H1 (cell line): ENCODE measurements around the gene OR4E1. TPM values are rescaled to one million over a fixed set of nuclear protein-coding genes. Genes with fewer than 3 reads are reported as not detected.

Experiments used
- CTCF ChIA-PET: fragments of 300-600 bp; sonication (Branson Sonifier 250); formaldehyde crosslinking; loops from one replicate; lab custom pipeline; 2021; ENCODE audit not compliant: partially characterized antibody; lab: Charles Lee
- POLR2A ChIA-PET: fragments of 300-600 bp; sonication (Branson Sonifier 250); formaldehyde crosslinking; loops from one replicate; lab custom pipeline; 2021; ENCODE audit warnings: inconsistent platforms; ENCODE audit not compliant: partially characterized antibody; lab: Charles Lee
- DNase-seq, 2 experiments: peaks; one replicate each; pipeline versions ENCODE4 v3.0.0 to v3.0.0-alpha.2; 2010 to 2022; ENCODE audit warnings: low spot score in 2 of 2, low read depth in 1 of 2, mixed read lengths in 1 of 2
- FAIRE-seq: peaks from 2 replicates; lab custom pipeline; 2011; peaks lifted over from hg19 to GRCh38; lab: Jason Lieb, UNC
- H2AFZ ChIP-seq: 2 replicates; pipeline ENCODE4 v1.8.1; 2012; ENCODE audit warnings: low read length, inconsistent platforms
- H2AK5ac ChIP-seq: 2 replicates; pipeline ENCODE4 v1.6.1; 2013; ENCODE audit warnings: low read depth, low read length
- H2BK120ac ChIP-seq: replicated peaks from 2 replicates; pipeline ENCODE3; 2013; ENCODE audit warnings: low read depth, low read length, inconsistent platforms
- H2BK12ac ChIP-seq: 2 replicates; pipeline ENCODE4 v1.6.1; 2013; ENCODE audit warnings: low read depth, low read length
- H2BK15ac ChIP-seq: 2 replicates; pipeline ENCODE4 v1.6.1; 2013; ENCODE audit warnings: low read length
- H2BK20ac ChIP-seq: 2 replicates; pipeline ENCODE4 v1.6.1; 2013; ENCODE audit warnings: low read length
- H2BK5ac ChIP-seq: 2 replicates; pipeline ENCODE4 v1.6.1; 2013; ENCODE audit warnings: low read depth, low read length
- H3K14ac ChIP-seq: 2 replicates; pipeline ENCODE4 v1.6.1; 2013; ENCODE audit warnings: inconsistent platforms; ENCODE audit not compliant: insufficient read length
- H3K18ac ChIP-seq: 2 replicates; pipeline ENCODE4 v1.6.1; 2013; ENCODE audit warnings: low read length; ENCODE audit errors: extremely low read depth
- H3K23ac ChIP-seq: 2 replicates; pipeline ENCODE4 v1.6.1; 2013; ENCODE audit warnings: inconsistent platforms; ENCODE audit not compliant: insufficient read length
- H3K23me2 ChIP-seq: 2 replicates; pipeline ENCODE4 v1.6.1; 2013; ENCODE audit warnings: low read depth, low read length
- H3K27ac ChIP-seq: 2 replicates; pipeline ENCODE4 v1.6.1; 2011; ENCODE audit warnings: low read depth, low read length, inconsistent platforms
- H3K27me3 ChIP-seq, 4 experiments: replicated peaks in 1 of 4; 1 replicate in 1 of 4; 2 replicates in 3 of 4; pipeline versions ENCODE4 v1.6.1 to v1.8.1; 2011 to 2013; ENCODE audit warnings: low read length in 3 of 4, mild to moderate bottlenecking in 3 of 4, inconsistent platforms in 2 of 4, mixed read lengths in 2 of 4, moderate library complexity in 1 of 4; ENCODE audit not compliant: control insufficient read depth in 3 of 4, insufficient read depth in 3 of 4; ENCODE audit errors: extremely low read depth in 1 of 4
- H3K36me3 ChIP-seq, 4 experiments: 2 replicates each; pipeline versions ENCODE4 v1.6.1 to v1.8.1; 2011 to 2013; ENCODE audit warnings: mild to moderate bottlenecking in 4 of 4, low read length in 3 of 4, moderate library complexity in 2 of 4, control low read depth in 1 of 4, inconsistent platforms in 1 of 4; ENCODE audit not compliant: insufficient read depth in 4 of 4, control insufficient read depth in 2 of 4
- H3K4ac ChIP-seq: replicated peaks from 2 replicates; pipeline ENCODE3; 2013; ENCODE audit warnings: low read length, low read depth, mixed read lengths, inconsistent platforms; ENCODE audit not compliant: insufficient read length
- H3K4me1 ChIP-seq, 4 experiments: replicated peaks in 1 of 4; 1 replicate in 1 of 4; 2 replicates in 3 of 4; pipeline versions ENCODE4 v1.6.1 to v1.8.1; 2011 to 2013; ENCODE audit warnings: low read length in 3 of 4, inconsistent platforms in 2 of 4, mixed read lengths in 1 of 4; ENCODE audit not compliant: insufficient read depth in 4 of 4, control insufficient read depth in 3 of 4
- H3K4me2 ChIP-seq, 2 experiments: 2 replicates each; pipeline versions ENCODE4 v1.6.1 to v1.8.1; 2011 to 2013; ENCODE audit warnings: low read depth in 2 of 2, low read length in 2 of 2, control low read depth in 1 of 2, inconsistent platforms in 1 of 2, mild to moderate bottlenecking in 1 of 2; ENCODE audit not compliant: insufficient read depth in 1 of 2
- H3K4me3 ChIP-seq, 4 experiments: fragments of 200-600, 300-600 bp in 1 of 4; sonication (generic), shearing (Covaris generic), sonication (Bioruptor Twin) in 1 of 4; 2 replicates each; pipeline versions ENCODE4 v1.5.1 to v1.8.1; 2011 to 2016; ENCODE audit warnings: low read length in 4 of 4, low read depth in 3 of 4, control low read depth in 2 of 4, inconsistent platforms in 2 of 4, mild to moderate bottlenecking in 2 of 4, mixed read lengths in 1 of 4, moderate library complexity in 1 of 4; ENCODE audit not compliant: insufficient read depth in 2 of 4; ENCODE audit errors: extremely low read depth in 1 of 4
- H3K56ac ChIP-seq: replicated peaks from 2 replicates; pipeline ENCODE3; 2013; ENCODE audit warnings: low read depth, mild to moderate bottlenecking, mixed read lengths, low read length, inconsistent platforms; ENCODE audit not compliant: insufficient read length
- H3K79me1 ChIP-seq: 2 replicates; pipeline ENCODE4 v1.6.1; 2013; ENCODE audit warnings: low read depth, low read length, control low read depth
- H3K79me2 ChIP-seq, 2 experiments: 2 replicates each; pipeline versions ENCODE4 v1.6.1 to v1.8.1; 2012 to 2013; ENCODE audit warnings: low read length in 2 of 2, mild to moderate bottlenecking in 2 of 2, inconsistent platforms in 1 of 2; ENCODE audit not compliant: insufficient read depth in 2 of 2, control insufficient read depth in 1 of 2
- H3K9ac ChIP-seq, 4 experiments: replicated peaks in 1 of 4; 1 replicate in 1 of 4; 2 replicates in 3 of 4; pipeline versions ENCODE4 v1.6.1 to v1.8.1; 2011 to 2013; ENCODE audit warnings: low read depth in 3 of 4, low read length in 3 of 4, control low read depth in 2 of 4, mild to moderate bottlenecking in 2 of 4, moderate library complexity in 2 of 4, inconsistent platforms in 1 of 4; ENCODE audit errors: extremely low read depth in 1 of 4
- H3K9me3 ChIP-seq, 2 experiments: 2 replicates each; pipeline versions ENCODE4 v1.6.1 to v1.8.1; 2012 to 2013; ENCODE audit warnings: mild to moderate bottlenecking in 2 of 2, moderate library complexity in 2 of 2, control low read depth in 1 of 2, inconsistent platforms in 1 of 2, low read depth in 1 of 2, low read length in 1 of 2, mixed read lengths in 1 of 2; ENCODE audit not compliant: insufficient read depth in 2 of 2
- H4K20me1 ChIP-seq, 2 experiments: replicated peaks in 1 of 2; 2 replicates each; pipeline versions ENCODE3 to v1.8.1; 2011 to 2013; ENCODE audit warnings: inconsistent platforms in 2 of 2, low read length in 2 of 2, mild to moderate bottlenecking in 1 of 2; ENCODE audit not compliant: insufficient read depth in 2 of 2, control insufficient read depth in 1 of 2
- H4K5ac ChIP-seq: 2 replicates; pipeline ENCODE4 v1.6.1; 2013; ENCODE audit warnings: low read length, low read depth, mixed read lengths, inconsistent platforms; ENCODE audit not compliant: insufficient read length
- H4K8ac ChIP-seq: 2 replicates; pipeline ENCODE4 v1.8.0; 2013; ENCODE audit warnings: mild to moderate bottlenecking, moderate library complexity, low read length, inconsistent platforms; ENCODE audit not compliant: insufficient read depth; ENCODE audit errors: extremely low read depth
- H4K91ac ChIP-seq: replicated peaks from 2 replicates; pipeline ENCODE3; 2013; ENCODE audit warnings: low read length, mixed read lengths, inconsistent platforms; ENCODE audit not compliant: insufficient read length
- CREB1 ChIP-seq: IDR thresholded peaks from 2 replicates; pipeline ENCODE4 v1.6.1; 2012; ENCODE audit warnings: inconsistent platforms
- CTCF ChIP-seq, 3 experiments: IDR thresholded peaks; 1 replicate in 2 of 3; 2 replicates in 1 of 3; pipeline versions ENCODE4 v1.5.1 to v1.6.1; 2011; ENCODE audit warnings: low read length in 3 of 3, mild to moderate bottlenecking in 3 of 3, inconsistent platforms in 2 of 3, low read depth in 1 of 3, moderate library complexity in 1 of 3; ENCODE audit not compliant: insufficient read depth in 1 of 3; ENCODE audit errors: control extremely low read depth in 1 of 3
- FOSL1 ChIP-seq: IDR thresholded peaks from 2 replicates; pipeline ENCODE4 v1.6.1; 2011; ENCODE audit warnings: mild to moderate bottlenecking, low read depth, low read length, moderate library complexity; ENCODE audit not compliant: insufficient read depth
- GABPA ChIP-seq: IDR thresholded peaks from 2 replicates; pipeline ENCODE4 v1.6.1; 2011; ENCODE audit warnings: mild to moderate bottlenecking, low read length, moderate library complexity, borderline replicate concordance; ENCODE audit not compliant: insufficient read depth
- JUND ChIP-seq: IDR thresholded peaks from 2 replicates; pipeline ENCODE4 v1.6.1; 2011; ENCODE audit warnings: mild to moderate bottlenecking, improper control_type of control experiment, low read length
- RAD21 ChIP-seq, 2 experiments: IDR thresholded peaks in 1 of 2; conservative IDR thresholded peaks in 1 of 2; 2 replicates each; pipeline ENCODE4 v1.6.1; 2011; ENCODE audit warnings: low read depth in 2 of 2, low read length in 2 of 2, improper control_type of control experiment in 1 of 2, inconsistent platforms in 1 of 2, mild to moderate bottlenecking in 1 of 2, moderate library complexity in 1 of 2
- SIN3A ChIP-seq, 2 experiments: IDR thresholded peaks in 1 of 2; conservative IDR thresholded peaks in 1 of 2; 2 replicates each; pipeline ENCODE4 v1.6.1; 2011 to 2012; ENCODE audit warnings: low read length in 2 of 2, improper control_type of control experiment in 1 of 2, low read depth in 1 of 2, mild to moderate bottlenecking in 1 of 2
- SIX5 ChIP-seq: IDR thresholded peaks from 2 replicates; pipeline ENCODE4 v1.6.1; 2011; ENCODE audit warnings: mild to moderate bottlenecking, low read depth, low read length
- SP1 ChIP-seq: IDR thresholded peaks from 2 replicates; pipeline ENCODE4 v1.6.1; 2011; ENCODE audit warnings: low read depth, low read length
- TAF7 ChIP-seq: optimal IDR thresholded peaks from 2 replicates; pipeline ENCODE3; 2011; ENCODE audit warnings: low read depth, mild to moderate bottlenecking, inconsistent platforms, low read length, moderate library complexity, borderline replicate concordance
- TBP ChIP-seq: IDR thresholded peaks from 2 replicates; pipeline ENCODE4 v1.6.1; 2011; ENCODE audit warnings: low read depth, low read length, improper control_type of control experiment
- YY1 ChIP-seq: IDR thresholded peaks from 2 replicates; pipeline ENCODE4 v1.6.1; 2011; ENCODE audit warnings: low read depth, mild to moderate bottlenecking, low read length
- WGBS, 2 experiments: shearing (Covaris generic) in 1 of 2; methylation state at CpG; one replicate each; pipeline versions ENCODE4 v1.1.6 to v1.1.7; 2013 to 2015; ENCODE audit warnings: low lambda C conversion rate in 2 of 2, mixed read lengths in 2 of 2, inconsistent platforms in 1 of 2, low coverage in 1 of 2, missing lambda C conversion rate in 1 of 2; ENCODE audit not compliant: insufficient replicate concordance in 2 of 2, insufficient coverage in 1 of 2, insufficient read length in 1 of 2; ENCODE audit errors: extremely low coverage in 1 of 2, missing lambda C conversion rate in 1 of 2; 5-methylcytosine and 5-hydroxymethylcytosine counted together
- polyA plus RNA-seq, 7 experiments: library from polyadenylated mRNA; depleted of rRNA in 3 of 7; stranded (reverse) in 5 of 7; unstranded in 2 of 7; fragments of >200 nt in 5 of 7; fragments of 200-250 nt in 2 of 7; gene quantifications; 1 replicate in 5 of 7; 2 replicates in 1 of 7; 4 replicates in 1 of 7; pipeline versions ENCODE4 v1.2.1 to v1.2.3, GENCODE V29; 2011 to 2013; ENCODE audit warnings: missing spikeins in 2 of 7, mixed read lengths in 2 of 7
- total RNA-seq: library from RNA; stranded (reverse); fragmentation: NEBNext Ultra II Directional; extraction: Animal tissue kit (Norgen Biotek cat#: 25700); gene quantifications from 2 replicates; pipeline ENCODE4 v1.2.1, GENCODE V29; 2021

OR4E1 gene
- total and polyA plus RNA-seq, 2 of the 8 experiments (the other 6 are each of a cell fraction or from before 2014, with no cell fraction given) = not detected

- no peak overlapping the region for H3K4me2 ChIP-seq
- no peaks in the 10 kb centered on the region for H3K9me3 ChIP-seq
- no peak overlapping the region for H2BK15ac ChIP-seq
- H3K23ac ChIP-seq = no peak overlapping the region
- no peak overlapping the region for H4K8ac ChIP-seq
- no peaks in the 10 kb centered on the region for H4K20me1 ChIP-seq
- H3K27ac ChIP-seq = no peak overlapping the region
- no peak overlapping the region for H3K4me3 ChIP-seq
- POLR2A ChIA-PET = no interaction called here
- H2BK120ac ChIP-seq = no peak overlapping the region
- FAIRE-seq = no peak
- H3K14ac ChIP-seq = no peak overlapping the region
- no peak overlapping the region for H3K18ac ChIP-seq
- H3K27me3 ChIP-seq = no peaks in the 10 kb centered on the region
- no peak for DNase-seq
- no peak overlapping the region for H2BK5ac ChIP-seq
- no peaks in the 10 kb centered on the region; the same call in 1 of the 2 replicates for H3K23me2 ChIP-seq
- H4K91ac ChIP-seq = no peak overlapping the region
- H3K4me1 ChIP-seq = no peaks in the 10 kb centered on the region
- no peak overlapping the region for H3K4ac ChIP-seq
- no peak overlapping the region for H3K9ac ChIP-seq
- no peak overlapping the region for H3K56ac ChIP-seq
- no peaks in the 10 kb centered on the region for H3K79me1 ChIP-seq
- no peak overlapping the region for H2BK12ac ChIP-seq
- H4K5ac ChIP-seq = no peak overlapping the region
- WGBS, 2 experiments = 71% methylated on average over 3 of the region's 3 CpGs; no CpG with 5 or more reads in 1 of the 2 experiments
- CTCF ChIA-PET = interaction anchor here (1.2 to 5.1 kb wide), 4 partner anchors 10 to 27 kb away, joined by 3 to 57 read pairs (median 8); no protein-coding TSS in a partner anchor
- no peak overlapping the region for H2BK20ac ChIP-seq
- no peak overlapping the region for H2AFZ ChIP-seq
- H3K36me3 ChIP-seq = no peaks in the 10 kb centered on the region
- H3K79me2 ChIP-seq = no peaks in the 10 kb centered on the region
- H2AK5ac ChIP-seq = no peak overlapping the region
- TF ChIP-seq RAD21 (IDR thresholded peaks at IDR 0.05 in 1 of 2, conservative IDR thresholded peaks at IDR 0.05 in 1 of 2; ENCODE audit: low read depth in 2 of 2, low read length in 2 of 2) (no peak), SIX5 (no peak), CTCF (IDR thresholded peaks at IDR 0.05; ENCODE audit: control extremely low read depth in 1 of 3, insufficient read depth in 1 of 3, low read depth in 1 of 3, low read length in 3 of 3) (no peak), FOSL1 (no peak), JUND (no peak), CREB1 (no peak), TAF7 (no peak), SIN3A (conservative IDR thresholded peaks at IDR 0.05 in 1 of 2, IDR thresholded peaks at IDR 0.05 in 1 of 2; ENCODE audit: low read depth in 1 of 2, low read length in 2 of 2) (no peak), SP1 (no peak), YY1 (no peak), TBP (no peak), GABPA (no peak)
Observed at GRCh38 chr14:21721504-21721903, 47.9 kb upstream of the OR4E1 start.
